ENCODE results near the gene MRPL39. TPM values are rescaled to one million over a fixed set of nuclear protein-coding genes. Genes with fewer than 3 reads are reported as not detected.

MRPL39 gene
- total RNA-seq, 2 experiments from 2014 or later: 45.0 to 56.9 TPM

GRCh38 chr21:25561668-25562641 is 45.3 kb downstream of the MRPL39 start:
- H3K79me2 ChIP-seq (ENCODE audit: insufficient read depth, low read depth, low read length): no peaks in the 10 kb centered on the region
- peak overlapping the region; percentile 57 for H3K4me2 ChIP-seq (ENCODE audit: low read length)
- H4K20me1 ChIP-seq (ENCODE audit: insufficient read depth, low read length): no peaks in the 10 kb centered on the region
- peaks cover 17% of the 10 kb centered on the region; the same call in 1 of the 2 replicates for H3K36me3 ChIP-seq (ENCODE audit: insufficient read depth, low read length)
- no TSS peak for BruUV-seq (replicated peaks)
- intact Hi-C loops (cut with micrococcal nuclease; ENCODE audit: unreplicated experiment): no loop called here
- ChIA-PET POLR2A (interaction anchor here (0.6 kb wide), 2 partner anchors 140 to 238 kb away, joined by 3 to 4 read pairs; no protein-coding TSS in a partner anchor), CTCF (ENCODE audit: unreplicated experiment) (no interaction called here)
- H2AFZ ChIP-seq (ENCODE audit: low read length): peak overlapping the region; percentile 77
- no peaks in the 10 kb centered on the region for H3K9me3 ChIP-seq (ENCODE audit: low read length)
- no peak for TF ChIP-seq EZH2phosphoT487 (IDR thresholded peaks at IDR 0.05; ENCODE audit: borderline replicate concordance, low read depth, low read length)
- TF ChIP-seq CTCF (conservative IDR thresholded peaks at IDR 0.05; ENCODE audit: low read length): 0 out of 2 replicates have a peak, but pooled peaks have one; percentile 35
- peak overlapping the region; percentile 23 for H3K27ac ChIP-seq (ENCODE audit: low read depth, low read length, poor library complexity, severe bottlenecking)
- DNase-seq (ENCODE audit: low spot score): peak; percentile 54
- H3K4me1 ChIP-seq (ENCODE audit: insufficient read depth, low read length, poor library complexity, severe bottlenecking): peaks cover 27% of the 10 kb centered on the region
- H3K9me2 ChIP-seq (ENCODE audit: insufficient read depth, low read length): no peaks in the 10 kb centered on the region
- H3K4me3 ChIP-seq (ENCODE audit: low read depth, low read length, poor library complexity, severe bottlenecking): peak overlapping the region; percentile 63

GRCh38 chr21:25560891-25561290 is 46.4 kb downstream of the MRPL39 start:
- Histone ChIP-seq H3K4me1 (ENCODE audit: insufficient read depth, low read length, poor library complexity, severe bottlenecking) (peaks cover 27% of the 10 kb centered on the region), H4K20me1 (ENCODE audit: insufficient read depth, low read length) (no peaks in the 10 kb centered on the region), H3K79me2 (ENCODE audit: insufficient read depth, low read depth, low read length) (no peaks in the 10 kb centered on the region), H3K9me2 (ENCODE audit: insufficient read depth, low read length) (no peaks in the 10 kb centered on the region), H3K4me2 (ENCODE audit: low read length) (peak overlapping the region; percentile 57; the same call in 1 of the 2 replicates), H3K36me3 (ENCODE audit: insufficient read depth, low read length) (peaks cover 8% of the 10 kb centered on the region; the same call in 1 of the 2 replicates), H3K27ac (ENCODE audit: low read depth, low read length, poor library complexity, severe bottlenecking) (no peak overlapping the region), H3K9me3 (ENCODE audit: low read length) (no peaks in the 10 kb centered on the region), H2AFZ (ENCODE audit: low read length) (peak overlapping the region; percentile 77), H3K4me3 (ENCODE audit: low read depth, low read length, poor library complexity, severe bottlenecking) (no peak overlapping the region)
- no peak for DNase-seq (ENCODE audit: low spot score)
- TF ChIP-seq EZH2phosphoT487 (IDR thresholded peaks at IDR 0.05; ENCODE audit: borderline replicate concordance, low read depth, low read length) (no peak), CTCF (conservative IDR thresholded peaks at IDR 0.05; ENCODE audit: low read length) (no peak)
- CTCF ChIA-PET (ENCODE audit: unreplicated experiment): no interaction called here
- no TSS peak for BruUV-seq (replicated peaks)
- intact Hi-C loops (cut with micrococcal nuclease; ENCODE audit: unreplicated experiment): no loop called here
- POLR2A ChIA-PET: interaction anchor here (0.6 to 1.5 kb wide), 3 partner anchors 9 to 476 kb away, joined by 3 to 4 read pairs (median 4); no protein-coding TSS in a partner anchor

Measured in OCI-LY7 (cell line).